HS-27A (cell line): ENCODE results near the gene ZBTB17.
A peak's percentile ranks its signal among the peaks of the same experiment; 100 is the strongest.
"Not testable (repeated sequence)": the region's sequence is repeated elsewhere in the genome, so short reads cannot be mapped to it uniquely, and the experiment has no call there.

Source experiments
- DNase-seq: peaks from one replicate; pipeline ENCODE4 v3.0.0-alpha.2; 2012; ENCODE audit warnings: low read depth, missing footprints

ZBTB17 gene

DNA sequence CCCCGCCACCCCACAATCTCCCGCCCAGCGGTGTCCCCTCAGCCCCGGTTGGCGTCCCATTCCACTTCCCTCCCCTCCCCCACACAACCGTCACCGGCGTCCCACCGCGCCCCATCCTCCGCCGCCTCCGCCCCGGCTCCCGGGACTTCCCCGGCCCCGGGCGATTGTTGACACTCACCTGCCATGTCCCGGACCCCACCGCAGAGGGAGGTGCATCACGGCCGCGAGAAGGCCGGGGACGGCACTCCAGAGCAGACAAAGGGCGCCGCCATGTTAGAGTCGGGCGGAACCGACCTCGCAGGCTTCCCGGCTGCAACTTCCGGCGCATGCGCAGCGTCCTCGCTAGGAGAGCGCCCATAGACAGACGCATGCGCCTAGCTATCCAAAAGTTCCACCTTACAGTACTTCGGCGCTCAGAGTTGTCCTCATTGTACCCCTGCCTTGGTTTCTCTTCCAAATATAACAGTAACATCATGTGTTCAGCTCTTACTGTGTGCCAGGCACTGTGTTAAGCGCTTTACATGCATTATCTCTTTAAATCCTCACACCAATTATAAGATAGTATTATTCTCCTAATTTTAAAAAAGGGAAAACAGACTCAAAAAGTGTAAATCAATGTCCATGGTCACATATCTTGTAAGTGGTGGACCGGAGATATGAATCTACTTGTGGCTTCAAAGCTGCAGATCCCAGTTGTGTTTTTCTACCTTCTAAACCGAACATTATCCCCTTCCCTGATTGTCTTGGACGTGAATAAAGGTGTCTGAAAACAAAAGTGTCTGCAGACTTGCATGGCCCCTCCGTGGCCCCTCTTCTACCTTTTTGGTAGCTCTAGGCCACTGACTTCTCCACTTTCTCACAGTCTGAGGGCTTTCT, at the start of gene ZBTB17:
ZBTB17 (minus strand) TSS at position 297 of the 876 bp plus-strand sequence. CDS start 27,606 bp downstream, outside the sequence.
- DNase-seq = peak; percentile 84

GRCh38 chr1:16023050-16023653, 47.3 kb upstream of the ZBTB17 start:
- DNase-seq = no peak

GRCh38 chr1:16022393-16022792, 46.5 kb upstream of the ZBTB17 start:
- no peak for DNase-seq

DNA sequence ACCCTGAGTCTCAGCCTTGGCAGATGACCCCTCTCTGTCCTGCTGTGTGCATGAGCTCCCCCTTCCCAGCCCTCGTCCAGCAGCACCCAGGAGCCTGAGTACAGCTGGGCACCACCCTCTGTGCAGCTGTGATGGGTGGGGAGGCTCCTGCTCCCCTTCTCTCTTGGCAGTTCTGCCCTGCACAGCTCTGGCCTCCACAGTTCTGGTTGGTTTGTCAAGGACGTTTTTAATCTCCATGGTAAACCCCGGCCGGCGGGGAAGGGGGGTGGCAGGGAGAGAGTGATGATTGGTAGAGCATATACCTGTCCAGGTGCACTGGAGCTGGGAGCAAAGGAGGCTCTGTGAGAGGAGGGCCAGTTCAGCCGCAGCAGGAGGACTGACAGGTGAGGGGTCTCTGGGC, 45.8 kb upstream of the ZBTB17 start, which contains the start of gene CLCNKA:
CLCNKA (plus strand) TSS at position 356 of the 400 bp plus-strand sequence. CDS start 584 bp downstream, outside the sequence.
- no peak for DNase-seq

DNA sequence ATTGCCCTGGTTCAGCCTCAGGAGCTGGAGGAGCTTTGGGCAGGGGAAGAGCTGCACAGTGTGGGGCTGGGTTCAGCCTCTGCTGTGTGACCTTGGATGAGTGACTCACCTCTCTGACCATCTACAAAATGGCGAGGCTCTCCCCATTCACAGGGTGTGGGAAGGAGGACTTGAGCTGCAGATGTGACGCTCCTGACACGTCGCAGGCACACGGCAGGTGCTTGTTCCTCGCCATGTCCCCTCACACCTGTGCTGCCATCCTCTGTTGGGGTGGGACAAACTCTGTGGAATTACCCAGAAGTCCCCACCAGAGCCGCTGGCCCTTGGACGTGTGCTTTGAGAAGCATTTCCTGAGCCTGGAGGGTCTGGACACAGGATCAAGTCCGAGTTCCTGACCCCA, 45.0 kb upstream of the ZBTB17 start:
- not testable (repeated sequence) for DNase-seq

GRCh38 chr1:16020325-16020724, 44.4 kb upstream of the ZBTB17 start:
- no peak for DNase-seq

DNA sequence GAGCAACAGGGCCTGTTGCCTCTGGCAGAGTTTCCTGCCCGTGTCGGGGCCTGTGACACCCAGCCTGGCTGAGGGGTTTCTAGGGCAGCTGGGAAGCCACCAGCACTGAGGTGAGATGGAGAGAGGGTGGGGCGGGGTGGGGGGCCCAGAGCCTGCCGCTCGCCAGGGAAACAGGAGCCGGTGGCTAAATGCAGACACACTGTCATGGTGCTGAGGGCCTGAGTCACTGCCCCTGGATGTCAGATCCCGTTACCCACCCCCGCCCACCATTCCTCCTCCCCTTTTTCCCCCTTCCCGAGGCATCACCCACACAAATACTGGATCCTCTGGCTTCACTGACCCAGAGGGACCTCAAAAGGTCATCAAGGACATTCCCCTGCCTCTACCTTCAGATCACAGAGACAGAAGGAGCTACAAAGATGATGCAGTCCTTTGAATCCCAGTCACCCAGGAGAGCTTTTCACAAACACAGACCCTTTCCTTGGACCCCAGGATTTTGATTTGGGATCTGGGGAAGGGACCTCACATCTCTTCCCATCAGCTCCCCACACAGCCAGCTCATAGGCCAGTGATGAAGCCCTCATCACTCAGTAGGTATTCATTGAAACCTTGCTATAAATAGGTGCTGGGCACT, 43.9 kb upstream of the ZBTB17 start:
- no peak for DNase-seq

DNA sequence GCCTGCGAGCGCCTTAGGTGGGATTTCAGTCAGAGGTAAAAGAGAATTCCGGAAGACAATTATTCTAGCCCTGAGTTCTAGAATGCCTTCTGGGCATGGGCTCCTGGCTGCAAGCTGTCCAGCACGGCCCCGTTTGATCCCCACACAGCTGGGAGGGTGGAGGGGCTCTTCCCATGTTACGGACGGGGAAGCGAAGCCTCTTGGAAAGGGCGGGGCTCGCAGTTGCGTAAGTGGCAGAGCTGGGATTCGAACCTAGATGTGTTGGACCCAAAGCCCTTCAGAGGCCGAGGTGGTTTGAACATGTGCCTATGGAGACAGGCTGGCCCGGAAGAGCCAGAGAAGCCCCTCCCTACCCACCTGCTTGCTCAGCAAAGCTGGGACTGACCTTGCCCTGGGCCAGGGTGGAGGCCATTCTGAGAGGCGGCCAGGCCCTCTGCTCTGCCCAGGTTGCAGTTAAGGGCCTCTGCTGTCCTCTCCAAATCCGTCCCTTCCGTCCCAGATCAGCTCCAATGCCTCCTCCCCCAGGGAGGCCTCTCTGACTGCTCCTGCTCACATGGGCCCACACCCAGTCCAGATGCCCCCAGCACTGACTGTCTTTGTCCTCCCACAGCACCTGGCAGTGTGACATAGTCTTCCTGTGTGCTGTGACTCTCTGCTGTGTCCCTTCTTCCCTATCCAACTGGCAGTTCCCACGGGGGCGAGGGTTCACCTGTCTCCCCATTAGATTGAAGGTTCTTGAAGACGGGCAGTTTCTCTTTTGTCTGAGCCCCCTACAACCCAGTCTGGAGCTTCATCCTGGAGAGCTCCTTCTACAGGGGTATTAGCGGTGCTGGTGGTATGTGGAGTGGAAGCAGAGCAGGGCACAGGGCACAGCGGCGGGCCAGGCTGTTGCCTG, 43.1 kb upstream of the ZBTB17 start:
- DNase-seq = no peak

DNA sequence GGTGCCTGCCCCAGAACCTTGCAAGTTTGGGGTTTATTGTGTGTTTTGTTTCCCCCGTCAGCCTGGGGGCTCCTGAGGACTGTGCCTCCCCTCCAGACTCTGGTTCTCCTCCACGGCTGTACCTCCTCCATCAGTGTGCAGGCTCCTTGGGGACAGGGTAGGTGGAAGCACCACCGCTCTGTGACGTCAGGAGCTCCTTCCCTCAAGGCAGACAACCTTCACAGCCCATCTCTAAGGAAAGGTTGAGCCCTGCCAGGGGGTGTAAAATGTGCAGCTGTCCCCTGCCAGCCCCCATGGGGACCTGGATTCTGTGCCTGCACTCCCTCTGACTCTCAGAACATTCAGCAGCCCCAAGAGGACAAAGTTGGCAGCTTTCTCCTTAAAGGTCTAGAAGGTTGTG, 42.4 kb upstream of the ZBTB17 start:
- DNase-seq = no peak

GRCh38 chr1:16017461-16018303, 41.8 kb upstream of the ZBTB17 start, which contains the start of gene HSPB7:
TSS of gene HSPB7 (minus strand) at chr1:16018043. CDS start at chr1:16017963, 80 bp downstream.
- DNase-seq = no peak

GRCh38 chr1:16017076-16017460, 41.2 kb upstream of the ZBTB17 start:
- DNase-seq = no peak

DNA sequence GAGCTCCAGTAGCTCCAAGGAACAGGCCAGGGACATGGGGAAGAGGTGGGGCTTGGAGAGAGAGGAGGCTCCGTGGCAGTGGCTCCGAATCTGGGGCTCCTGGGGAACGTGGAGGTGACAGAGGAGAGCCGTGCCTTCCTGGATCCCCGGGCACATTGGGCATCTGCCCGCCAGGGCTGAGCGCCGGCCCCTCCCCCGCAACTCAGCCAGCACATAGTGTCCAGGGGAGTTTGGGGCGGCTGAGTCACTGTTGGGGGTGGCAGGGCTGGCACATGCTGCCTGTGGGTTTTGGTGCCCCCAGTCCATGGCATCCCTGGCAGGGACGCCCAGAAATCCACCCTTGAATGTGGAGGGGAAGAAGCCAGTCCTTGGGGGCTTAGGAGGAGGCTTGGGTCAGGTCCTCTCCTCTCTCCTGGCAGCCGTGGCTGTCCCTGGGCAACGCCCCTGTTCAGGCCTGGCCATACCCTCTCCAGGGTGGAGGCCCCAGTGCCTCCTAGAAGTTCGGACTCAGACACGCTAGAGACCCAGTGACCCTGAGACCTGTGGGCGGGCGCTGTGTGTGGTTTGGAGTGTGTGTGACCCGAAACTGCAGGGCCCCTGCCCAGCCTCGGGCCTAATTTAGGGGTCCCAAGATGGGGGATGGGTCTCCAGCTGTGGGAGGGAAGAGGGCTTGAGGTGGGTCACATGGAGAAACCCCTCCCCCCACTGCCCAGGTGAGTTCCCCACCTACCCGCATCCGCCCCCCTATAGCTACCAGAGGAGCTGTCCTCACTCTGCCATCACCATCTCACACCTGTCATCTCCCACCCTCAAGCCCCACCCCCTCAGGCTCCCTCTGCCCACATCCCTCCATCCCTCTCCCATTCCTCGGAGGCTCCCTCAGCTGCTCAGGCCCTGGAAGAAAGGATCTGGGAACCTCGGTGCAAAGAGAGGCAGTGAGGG, 40.3 kb upstream of the ZBTB17 start:
- DNase-seq = no peak

DNA sequence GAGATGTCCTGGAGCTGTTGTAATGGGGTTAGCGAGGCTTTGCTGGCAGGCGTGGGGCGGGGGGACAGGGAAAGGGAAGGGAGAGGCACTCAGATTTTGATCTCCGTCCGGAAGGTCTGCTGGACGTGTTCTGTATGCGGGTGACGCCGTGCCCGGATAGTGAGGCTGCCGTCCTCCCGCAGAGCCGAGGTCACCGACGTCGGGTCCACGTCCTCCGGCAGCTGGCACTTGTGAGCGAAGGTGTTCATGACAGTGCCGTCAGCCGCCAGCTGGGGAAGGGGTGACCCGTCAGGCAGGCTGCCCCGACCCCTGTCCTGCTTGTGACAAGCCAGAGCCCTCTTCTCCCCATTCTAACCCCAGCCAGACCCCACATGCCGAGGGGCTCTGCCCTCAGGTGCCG, 39.6 kb upstream of the ZBTB17 start:
- DNase-seq = no peak

DNA sequence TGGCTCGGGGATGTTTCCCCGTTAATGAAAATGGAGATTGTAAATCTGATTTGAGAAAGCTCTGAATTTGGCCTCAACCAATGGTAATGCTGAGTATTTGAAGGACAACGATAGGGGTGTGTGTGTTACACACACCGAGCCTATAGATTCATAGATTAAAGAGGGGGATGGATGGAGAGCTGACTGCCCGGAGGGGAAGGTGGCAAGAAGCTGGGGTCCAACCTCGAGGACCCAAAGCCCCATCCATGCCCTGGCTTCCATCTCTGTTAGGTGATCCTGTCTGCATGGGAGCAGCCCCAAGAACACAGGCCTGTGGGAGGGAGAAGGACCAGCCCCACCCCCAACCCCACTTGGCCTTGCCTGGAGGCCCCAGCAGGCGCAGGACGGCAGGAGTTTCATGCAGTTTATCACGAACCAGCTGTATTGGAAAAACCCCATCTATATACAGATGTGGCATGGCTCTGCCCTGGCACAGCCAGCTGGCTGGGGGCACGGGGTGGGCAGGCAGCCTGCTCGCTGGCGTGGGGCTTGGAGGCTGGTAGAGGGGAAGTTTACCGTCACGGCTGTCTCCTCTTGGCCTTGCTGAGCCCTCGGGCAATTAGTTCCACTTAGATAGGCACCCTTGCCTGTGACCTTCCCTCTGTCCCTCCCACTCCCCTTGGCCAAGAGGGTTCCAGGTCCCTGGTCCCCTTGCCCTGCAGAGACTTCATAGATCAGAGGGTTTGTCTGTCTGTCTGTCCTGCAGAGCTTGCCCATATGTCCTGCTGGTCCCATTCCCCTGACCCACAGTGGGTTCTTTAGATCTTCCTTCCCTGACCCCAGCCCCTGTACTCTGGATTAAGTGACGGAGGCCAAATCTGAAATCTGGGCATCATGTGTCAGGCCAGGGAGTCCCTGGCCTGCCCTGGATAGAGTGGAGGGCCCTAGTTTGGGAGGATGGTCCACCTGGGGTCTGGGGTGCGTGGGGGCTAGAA, 38.9 kb upstream of the ZBTB17 start:
- DNase-seq = no peak

- no peak for DNase-seq
Measured at GRCh38 chr1:16013908-16014258, 38.0 kb upstream of the ZBTB17 start.

DNA sequence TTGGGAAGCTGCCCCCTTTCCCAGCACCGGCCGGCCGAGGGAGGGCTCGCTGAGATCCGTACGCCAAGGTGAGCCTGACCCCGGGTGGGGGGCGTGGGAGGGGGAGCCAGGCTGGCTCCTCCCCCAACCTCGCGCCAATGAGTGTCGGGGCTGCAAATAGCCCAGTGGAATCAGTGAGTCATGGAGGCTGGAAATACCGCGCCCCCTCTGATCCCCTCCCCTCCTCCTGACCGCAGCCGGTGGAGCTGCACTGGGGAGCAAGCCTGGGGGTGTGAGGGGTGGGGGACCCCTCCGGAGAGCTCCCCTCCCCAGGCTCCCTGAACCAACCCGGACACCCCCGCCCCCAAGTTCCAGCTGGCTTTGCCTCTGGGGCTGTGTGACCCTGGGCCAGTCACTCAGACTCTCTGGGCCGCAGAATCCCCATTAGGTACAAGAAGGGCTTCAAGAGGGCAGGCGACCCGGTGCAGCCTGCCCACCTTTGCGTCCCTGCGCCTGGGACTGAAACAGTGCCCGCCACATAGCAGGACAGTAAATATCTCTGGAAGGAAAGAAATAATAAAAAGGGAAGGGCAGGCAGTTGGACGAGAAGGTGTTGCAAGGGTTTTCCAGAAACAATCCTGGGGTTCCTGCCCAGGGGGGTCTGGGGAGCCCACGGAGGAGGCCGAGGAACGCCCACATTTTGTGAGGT, 37.5 kb upstream of the ZBTB17 start:
- no peak for DNase-seq

- DNase-seq = no peak
Measured at GRCh38 chr1:16012590-16013219, 36.8 kb upstream of the ZBTB17 start.
